Activated CD4-positive, alpha-beta T cell treated with anti-CD3 and anti-CD28 coated beads for 24 hours (primary cell): Measurements from ENCODE around the gene NT5M.
"Not testable (repeated sequence)": the region's sequence is repeated elsewhere in the genome, so short reads cannot be mapped to it uniquely, and the experiment has no call there.

Experiments
- DNase-seq, 2 donors: peaks; one replicate each; pipeline ENCODE4 v3.0.0-alpha.2; 2020; ENCODE audit warnings: low read depth in 2 of 2

NT5M gene

GRCh38 chr17:17303010-17303846 lies at the start of gene NT5M:
Gene NT5M (plus strand): TSS chr17:17303373. CDS start chr17:17303551, 178 bp downstream.
- peak; percentile 51 to 66 for DNase-seq

- no peak for DNase-seq
Measured at GRCh38 chr17:17253406-17253805, 49.8 kb upstream of the NT5M start.

DNA sequence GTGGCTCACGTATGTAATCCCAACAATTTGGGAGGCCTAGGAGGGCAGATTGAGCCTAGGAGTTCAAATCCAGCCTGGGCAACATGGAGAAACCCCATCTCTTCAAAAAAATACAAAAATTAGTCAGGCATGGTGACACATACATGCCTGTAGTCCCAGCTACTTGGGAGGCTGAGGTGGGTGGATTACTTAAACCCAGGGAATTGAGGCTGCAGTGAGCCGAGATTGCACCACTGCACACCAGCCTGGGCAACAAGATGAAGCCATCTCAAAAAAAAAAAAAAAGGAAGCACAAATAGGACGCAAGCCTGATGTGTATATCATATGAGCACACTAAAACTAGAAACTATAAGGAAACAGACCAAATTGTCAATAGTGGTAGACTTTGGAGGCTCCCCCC lies 49.1 kb upstream of the NT5M start:
- no peak for DNase-seq

GRCh38 chr17:17255689-17256088 lies 47.5 kb upstream of the NT5M start:
- DNase-seq = not testable (repeated sequence)

- DNase-seq = no peak
Measured at GRCh38 chr17:17256316-17256715, 46.9 kb upstream of the NT5M start.

- no peak for DNase-seq
Measured at GRCh38 chr17:17258011-17258410, 45.2 kb upstream of the NT5M start.

DNA sequence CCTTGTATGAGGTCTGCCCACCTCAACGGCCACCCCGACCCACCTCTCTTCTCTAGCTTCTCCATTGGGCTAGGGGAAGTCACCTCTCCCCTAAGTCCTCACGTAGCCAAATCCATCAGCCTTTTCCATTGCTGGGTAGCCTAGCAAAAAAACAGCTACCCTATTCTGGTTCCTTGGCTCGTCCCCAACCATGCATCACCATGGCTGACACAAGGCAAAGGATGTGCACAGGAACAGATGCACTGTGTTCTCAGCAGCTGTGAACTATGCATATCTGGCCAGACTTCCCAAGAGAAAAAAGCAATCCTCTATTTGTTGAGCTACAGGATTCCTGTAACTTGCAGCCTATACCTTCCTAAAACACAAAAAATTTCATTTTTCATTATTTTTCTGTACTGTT lies 44.2 kb upstream of the NT5M start:
- DNase-seq = no peak

DNA sequence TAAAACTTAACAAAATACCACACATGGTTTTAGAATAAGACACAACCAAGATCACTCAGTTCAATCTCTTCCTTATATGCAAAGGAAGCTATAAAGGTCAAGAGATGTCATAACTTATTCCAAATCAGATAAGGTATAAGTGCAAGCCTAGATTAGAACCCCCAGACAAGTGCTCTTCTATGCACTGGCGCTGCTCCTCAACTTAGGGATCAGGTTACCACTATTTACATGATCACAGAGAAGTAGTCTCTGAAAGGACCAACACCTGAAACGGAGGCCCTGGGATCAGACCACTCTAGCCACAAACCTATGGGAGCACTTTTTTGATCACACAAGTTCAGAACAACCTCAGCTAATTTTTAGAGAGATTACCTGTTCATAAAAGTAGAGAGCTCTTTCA lies 38.7 kb upstream of the NT5M start:
- DNase-seq = no peak

GRCh38 chr17:17269926-17270773 lies 33.0 kb upstream of the NT5M start:
- DNase-seq = no peak

DNA sequence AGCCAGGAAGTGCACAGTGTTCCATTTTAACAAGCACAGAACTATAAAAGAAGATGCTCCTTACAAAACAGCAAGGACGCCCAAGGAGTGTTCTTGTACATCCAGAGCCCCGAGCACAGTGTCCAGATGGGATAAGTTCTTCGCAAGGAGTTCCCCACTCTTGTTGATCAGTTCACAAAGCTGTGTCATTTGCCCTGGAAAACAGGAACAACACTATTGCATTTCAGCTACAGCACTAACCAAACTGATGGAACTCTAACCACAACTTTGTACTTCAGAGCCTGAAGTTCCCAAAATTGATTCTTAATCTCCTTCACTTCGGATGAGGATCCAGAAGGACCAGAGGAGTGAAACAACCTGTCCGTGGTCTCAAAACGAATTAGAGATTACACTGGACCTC lies 27.2 kb upstream of the NT5M start:
- DNase-seq = no peak

DNA sequence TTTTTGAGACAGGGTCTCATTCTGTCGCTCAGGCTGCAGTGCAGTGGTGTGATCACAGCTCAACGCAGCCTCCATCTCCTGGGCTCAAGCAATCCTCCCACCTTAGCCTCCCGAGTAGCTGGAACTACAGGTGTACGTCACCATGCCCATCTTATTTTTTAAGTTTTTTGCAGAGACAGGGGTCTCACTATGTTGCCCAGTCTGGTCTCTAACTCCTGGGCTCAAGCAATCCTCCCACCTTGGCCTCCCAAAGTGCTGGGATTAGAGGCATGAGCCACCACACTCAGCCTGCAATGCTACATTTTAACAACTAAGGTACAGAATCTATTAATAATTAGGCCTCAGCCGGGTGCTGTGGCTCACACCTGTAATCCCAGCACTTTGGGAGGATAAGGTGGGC lies 25.7 kb upstream of the NT5M start:
- not testable (repeated sequence) for DNase-seq

DNA sequence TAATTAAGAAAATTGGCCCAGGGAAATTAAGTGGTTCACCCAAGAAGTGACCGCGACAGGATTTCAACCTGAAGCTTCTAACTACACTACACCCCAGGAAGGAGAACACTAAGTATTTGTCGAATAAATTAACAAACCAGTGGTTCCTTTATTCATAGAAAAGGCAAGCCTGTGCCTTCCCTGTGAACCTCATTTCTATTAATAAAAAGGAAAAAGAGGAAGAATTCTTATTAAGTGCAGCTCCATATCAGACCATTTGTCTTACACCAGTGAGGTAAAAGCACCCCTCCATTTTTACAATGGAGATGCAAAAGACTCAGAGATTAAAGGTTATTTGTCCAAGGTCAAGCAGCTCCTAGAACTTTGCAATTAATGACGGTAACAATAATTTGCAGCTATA lies 23.9 kb upstream of the NT5M start:
- no peak for DNase-seq

DNA sequence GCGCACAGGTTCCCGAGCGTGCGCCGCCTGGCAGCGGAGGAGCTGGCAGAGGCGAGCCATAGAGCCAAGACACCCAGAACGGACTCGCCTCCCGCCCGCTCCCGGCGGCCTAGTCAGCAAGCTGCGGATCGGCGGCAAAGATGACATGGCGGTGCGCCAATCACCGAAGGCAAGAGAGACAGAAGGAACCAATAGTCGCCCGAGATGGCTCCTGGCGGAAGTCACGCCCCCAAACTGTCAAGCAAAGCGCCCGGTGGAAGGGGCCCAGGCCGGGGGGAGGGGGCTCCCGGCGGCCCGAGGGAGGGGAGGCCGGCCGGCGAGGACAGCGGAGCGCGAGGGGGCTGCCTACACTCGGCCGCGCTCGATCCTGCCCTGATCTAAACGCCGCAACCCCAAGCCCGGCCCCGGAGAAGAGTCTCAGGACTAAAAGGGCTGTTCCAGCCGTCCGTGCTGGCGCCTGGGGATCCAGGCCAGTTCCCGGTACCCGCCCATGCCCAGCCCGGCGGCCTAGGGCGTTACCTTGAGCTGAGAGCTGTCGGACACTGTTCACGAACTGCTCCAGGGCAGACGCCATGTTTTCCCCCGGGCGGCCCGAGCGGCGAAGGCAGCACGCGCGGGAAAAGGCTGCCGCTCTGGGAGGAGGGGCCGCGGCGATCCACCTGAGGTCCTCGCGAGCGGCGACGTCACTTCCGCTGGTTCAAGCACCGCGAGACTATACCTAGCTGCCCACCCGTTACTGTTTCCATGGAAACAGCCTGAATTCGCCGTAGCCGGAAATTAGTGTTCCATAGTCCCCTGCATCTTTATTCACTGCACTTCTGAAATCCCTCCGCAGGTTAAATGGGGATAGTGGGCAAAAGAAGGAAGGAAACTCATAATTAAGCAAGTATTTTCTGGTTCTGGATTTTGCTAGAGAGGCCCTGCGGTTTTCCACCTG lies 22.3 kb upstream of the NT5M start, which contains the start of gene COPS3:
Gene COPS3 (minus strand): TSS at position 634 of the 937 bp plus-strand sequence. CDS start 60 bp downstream, at position 574.
- DNase-seq = peak; percentile 93 to 95

DNA sequence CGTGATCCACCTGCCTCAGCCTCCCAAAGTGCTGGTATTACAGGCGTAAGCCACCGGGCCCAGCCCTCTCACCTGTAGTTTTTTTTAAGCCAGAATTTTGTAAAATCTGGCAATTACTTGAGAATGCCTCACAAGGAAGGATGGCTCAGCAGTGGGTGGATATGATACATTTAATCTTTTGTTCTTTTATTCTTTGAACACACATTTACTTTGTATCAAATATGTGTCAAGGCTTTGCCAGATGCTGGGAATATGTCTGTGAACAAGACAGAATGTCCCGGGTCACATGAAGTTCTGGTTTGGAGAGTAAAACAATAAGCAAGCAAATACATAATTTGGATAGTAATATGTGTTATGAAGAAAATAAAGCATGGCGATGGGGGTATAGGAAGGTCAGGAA lies 17.2 kb upstream of the NT5M start:
- no peak for DNase-seq

DNA sequence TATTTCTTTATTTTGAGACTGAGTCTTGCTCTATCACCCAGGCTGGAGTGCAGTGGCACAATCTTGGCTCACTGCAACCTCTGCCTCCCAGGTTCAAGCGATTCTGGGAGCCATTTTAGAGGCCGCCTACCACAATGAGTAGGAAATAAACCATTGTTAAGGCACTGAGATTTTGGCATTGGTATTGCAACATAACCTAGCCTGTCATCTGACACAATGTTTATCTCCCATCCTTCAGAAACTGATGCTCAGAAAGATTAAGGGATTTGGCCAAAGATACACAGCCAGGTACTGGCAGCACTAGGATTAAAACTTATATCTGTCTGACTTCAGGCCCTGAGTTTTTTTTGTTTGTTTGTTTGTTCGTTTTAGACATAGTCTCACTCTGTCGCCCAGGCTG lies 14.1 kb upstream of the NT5M start:
- DNase-seq = no peak

DNA sequence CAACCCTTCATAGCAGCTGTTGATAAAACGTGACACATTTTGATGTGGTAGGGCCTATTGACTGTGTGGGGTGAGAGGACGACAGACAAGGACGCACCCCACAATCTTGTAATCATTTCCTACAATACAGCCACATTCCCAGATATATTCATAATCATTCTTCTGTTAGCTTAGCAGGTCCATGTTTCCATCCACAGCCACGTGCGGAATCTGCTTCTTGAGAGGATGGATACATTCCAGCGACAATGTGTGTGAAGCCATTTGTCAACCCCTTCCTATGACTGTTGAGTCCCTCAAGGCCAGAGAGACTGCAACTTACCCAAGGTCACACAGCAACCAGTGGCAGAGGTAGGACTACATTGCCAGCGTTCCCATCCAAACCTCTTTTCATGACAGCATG lies 13.5 kb upstream of the NT5M start:
- DNase-seq = no peak

DNA sequence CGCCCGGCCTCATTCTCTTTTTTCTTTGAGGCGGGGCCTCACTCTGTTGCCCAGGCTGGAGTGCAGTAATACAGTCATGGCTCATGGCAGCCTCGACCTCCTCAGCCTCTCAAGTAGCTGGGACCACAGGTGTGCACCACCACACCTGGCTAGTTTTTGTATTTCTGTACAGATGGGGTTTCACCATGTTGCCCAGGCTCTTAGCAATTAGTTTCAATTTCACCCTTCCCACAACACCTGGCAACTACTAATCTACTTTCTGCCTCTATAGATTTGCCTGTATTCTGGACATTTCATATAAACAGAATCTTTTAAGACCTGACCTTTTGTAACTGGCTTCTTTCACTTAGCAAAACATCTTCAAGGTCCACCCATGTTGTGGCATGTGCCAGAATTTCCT lies 8.0 kb upstream of the NT5M start:
- no peak for DNase-seq

- no peak for DNase-seq
Measured at GRCh38 chr17:17297217-17297616, 6.0 kb upstream of the NT5M start.

DNA sequence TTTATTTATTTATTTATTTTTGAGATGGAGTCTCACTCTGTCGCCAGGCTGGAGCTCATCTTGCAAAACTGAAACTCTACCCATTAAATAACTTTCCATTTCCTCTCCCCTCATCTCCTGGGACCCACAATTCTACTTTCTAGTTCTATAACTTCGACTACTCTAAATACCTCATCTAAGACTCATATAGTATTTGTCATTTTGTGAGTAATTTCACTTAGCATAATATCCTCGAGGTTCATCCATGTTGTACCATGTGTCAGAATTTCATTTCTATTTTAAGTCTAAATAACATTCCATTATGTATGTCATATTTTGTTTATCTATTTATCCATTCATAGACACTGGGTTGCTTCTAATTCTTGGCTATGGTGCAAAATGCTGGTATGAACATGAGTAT lies 5.1 kb upstream of the NT5M start:
- no peak for DNase-seq

- DNase-seq = peak in 1 of 2 donors; percentile 43
Measured at GRCh38 chr17:17300624-17301568, 2.3 kb upstream of the NT5M start.

- not testable (repeated sequence) for DNase-seq
Measured at GRCh38 chr17:17301659-17302058, 1.5 kb upstream of the NT5M start.
